Omental fat pad (tissue), 4 donors: Measurements from ENCODE around the gene LDLRAP1. TPM values are rescaled to one million over a fixed set of nuclear protein-coding genes. Genes with fewer than 3 reads are reported as not detected.
"Not testable (repeated sequence)": the region's sequence is repeated elsewhere in the genome, so short reads cannot be mapped to it uniquely, and the experiment has no call there.

Experiments used
- ATAC-seq: fragments of 150-250 bp; one replicate; pipeline ENCODE4 v1.9.1; 2016; ENCODE audit warnings: mild to moderate bottlenecking, moderate library complexity; ENCODE audit not compliant: low FRiP score
- DNase-seq: peaks from one replicate; pipeline ENCODE4 v3.0.0-alpha.2; 2019; ENCODE audit warnings: low spot score
- total RNA-seq, 4 donors: library from RNA; depleted of rRNA; stranded (reverse); fragments of >200 nt; gene quantifications; one replicate each; pipeline ENCODE4 v1.1.0, GENCODE V29; 2016
- TF ChIP-seq, protein P1 (sequence below), 3 donors: fragments of 450-650 bp; IDR thresholded peaks; one replicate each; pipeline ENCODE4 v1.5.1; 2016 to 2017; ENCODE audit warnings: antibody characterized with exemption in 3 of 3, mild to moderate bottlenecking in 3 of 3, moderate library complexity in 2 of 3

LDLRAP1 gene
- total RNA-seq, 4 donors from 2014 or later, result 7.1 to 18.7 (median 15.8) TPM

DNA sequence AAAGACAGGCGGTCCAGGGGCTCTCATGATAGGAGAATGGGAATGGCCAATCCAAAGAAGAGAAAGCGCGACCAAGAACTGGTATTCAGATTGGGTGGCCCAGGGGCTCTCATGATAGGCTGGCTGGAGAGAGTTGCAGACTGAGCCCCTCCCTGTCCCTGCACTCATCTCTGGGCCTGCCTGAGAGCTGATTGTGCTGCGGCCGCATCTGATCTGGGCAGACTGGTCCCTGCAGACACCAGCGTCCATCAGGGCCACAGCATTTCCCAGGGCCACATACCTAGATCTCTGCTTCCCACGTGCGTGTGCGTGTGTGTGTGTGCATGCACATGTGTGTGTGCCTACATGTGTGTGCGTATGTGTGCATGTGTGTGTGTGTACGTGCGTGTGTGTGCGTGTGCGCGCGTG, 42.8 kb downstream of the LDLRAP1 start:
- ATAC-seq, result no peak
- TF ChIP-seq, protein P1, sequence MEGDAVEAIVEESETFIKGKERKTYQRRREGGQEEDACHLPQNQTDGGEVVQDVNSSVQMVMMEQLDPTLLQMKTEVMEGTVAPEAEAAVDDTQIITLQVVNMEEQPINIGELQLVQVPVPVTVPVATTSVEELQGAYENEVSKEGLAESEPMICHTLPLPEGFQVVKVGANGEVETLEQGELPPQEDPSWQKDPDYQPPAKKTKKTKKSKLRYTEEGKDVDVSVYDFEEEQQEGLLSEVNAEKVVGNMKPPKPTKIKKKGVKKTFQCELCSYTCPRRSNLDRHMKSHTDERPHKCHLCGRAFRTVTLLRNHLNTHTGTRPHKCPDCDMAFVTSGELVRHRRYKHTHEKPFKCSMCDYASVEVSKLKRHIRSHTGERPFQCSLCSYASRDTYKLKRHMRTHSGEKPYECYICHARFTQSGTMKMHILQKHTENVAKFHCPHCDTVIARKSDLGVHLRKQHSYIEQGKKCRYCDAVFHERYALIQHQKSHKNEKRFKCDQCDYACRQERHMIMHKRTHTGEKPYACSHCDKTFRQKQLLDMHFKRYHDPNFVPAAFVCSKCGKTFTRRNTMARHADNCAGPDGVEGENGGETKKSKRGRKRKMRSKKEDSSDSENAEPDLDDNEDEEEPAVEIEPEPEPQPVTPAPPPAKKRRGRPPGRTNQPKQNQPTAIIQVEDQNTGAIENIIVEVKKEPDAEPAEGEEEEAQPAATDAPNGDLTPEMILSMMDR (IDR thresholded peaks at IDR 0.05), result no peak
- no peak for DNase-seq

DNA sequence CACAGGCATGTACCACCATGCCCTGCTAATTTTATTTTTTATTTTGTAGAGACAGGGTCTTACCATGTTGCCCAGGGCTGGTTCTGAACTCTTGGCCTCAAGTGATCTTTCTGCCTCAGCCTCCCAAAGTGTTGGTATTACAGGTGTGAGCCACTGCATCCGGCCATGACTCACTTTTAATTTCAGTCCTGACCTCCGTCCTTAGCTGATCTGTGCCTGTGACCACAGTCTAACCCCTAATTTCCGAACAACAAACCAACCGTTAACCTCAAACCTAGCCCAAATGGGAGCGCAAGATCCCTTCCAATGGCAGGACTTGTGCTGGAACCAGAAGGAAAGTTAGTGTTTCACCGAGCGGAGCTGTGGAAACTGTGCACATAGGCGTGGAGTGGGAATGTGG, 43.9 kb downstream of the LDLRAP1 start:
- ATAC-seq, result no peak
- TF ChIP-seq, protein P1 (IDR thresholded peaks at IDR 0.05), result no peak
- no peak for DNase-seq

DNA sequence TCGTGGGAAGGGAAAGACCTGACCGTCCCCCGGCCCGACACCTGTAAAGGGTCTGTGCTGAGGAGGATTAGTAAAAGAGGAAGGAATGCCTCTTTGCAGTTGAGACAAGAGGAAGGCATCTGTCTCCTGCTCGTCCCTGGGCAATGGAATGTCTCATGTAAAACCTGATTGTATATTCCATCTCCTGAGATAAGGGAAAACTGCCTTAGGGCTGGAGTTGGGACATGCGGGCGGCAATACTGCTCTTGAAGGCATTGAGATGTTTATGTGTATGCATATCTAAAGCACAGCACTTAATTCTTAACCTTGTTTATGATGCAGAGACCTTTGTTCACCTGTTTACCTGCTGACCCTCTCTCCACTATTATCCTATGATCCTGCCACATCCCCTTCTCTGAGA, 44.8 kb downstream of the LDLRAP1 start:
- ATAC-seq, DNase-seq: not testable (repeated sequence)

DNA sequence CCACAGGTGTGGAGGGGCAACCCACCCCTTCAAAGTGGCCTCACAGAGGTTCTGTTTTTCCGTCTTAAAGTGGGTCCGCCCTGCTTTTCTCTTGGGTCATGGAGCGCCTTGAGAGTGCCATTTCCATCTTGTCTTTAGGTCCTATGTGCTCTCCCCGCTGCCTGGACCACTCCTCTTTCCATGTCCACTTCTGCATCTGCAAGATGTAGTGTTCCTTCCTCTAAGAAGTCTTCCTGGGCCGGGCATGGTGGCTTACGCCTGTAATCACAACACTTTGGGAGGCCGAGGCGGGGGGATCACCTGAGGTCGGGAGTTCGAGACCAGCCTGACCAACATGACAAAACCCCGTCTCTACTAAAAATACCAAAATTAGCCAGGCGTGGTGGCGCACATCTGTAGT, 45.4 kb downstream of the LDLRAP1 start:
- not testable (repeated sequence) for DNase-seq, ATAC-seq

DNA sequence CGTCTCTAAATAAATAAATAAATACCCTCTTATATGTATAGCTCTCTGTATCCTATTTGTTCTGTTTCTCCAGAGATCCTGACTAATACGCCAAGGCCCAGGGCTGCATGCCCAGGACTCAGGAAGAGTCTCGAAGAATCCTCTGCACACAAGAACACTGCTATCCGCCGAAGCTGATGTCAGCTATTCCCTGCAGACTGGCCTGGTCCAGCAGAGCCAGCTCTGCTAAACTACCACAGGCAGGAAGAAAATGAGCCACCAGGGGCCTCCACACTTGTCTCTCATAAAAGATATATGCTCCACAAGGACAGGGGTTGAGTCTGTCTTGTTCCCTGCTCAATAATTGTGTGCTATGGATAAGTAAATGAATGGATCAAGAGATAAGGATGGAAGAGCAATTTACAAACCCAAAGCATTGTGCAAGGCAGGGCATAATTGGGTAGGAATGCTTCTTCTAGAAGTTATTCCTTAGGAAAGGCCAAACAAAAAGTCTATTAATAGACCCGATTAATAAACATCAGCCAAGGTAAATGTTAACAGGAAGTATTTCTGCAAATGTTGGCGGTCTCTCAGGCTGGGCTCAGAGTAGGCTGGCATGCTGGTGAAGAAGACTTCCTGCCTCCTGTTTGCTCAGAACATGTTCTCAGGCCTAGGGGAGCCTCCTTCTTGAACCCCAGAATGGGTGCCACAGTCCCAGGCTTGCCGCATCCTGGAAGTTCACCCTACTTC, 46.9 kb downstream of the LDLRAP1 start:
- TF ChIP-seq, protein P1 (IDR thresholded peaks at IDR 0.05), result no peak
- DNase-seq (no peak), ATAC-seq (no peak)

DNA sequence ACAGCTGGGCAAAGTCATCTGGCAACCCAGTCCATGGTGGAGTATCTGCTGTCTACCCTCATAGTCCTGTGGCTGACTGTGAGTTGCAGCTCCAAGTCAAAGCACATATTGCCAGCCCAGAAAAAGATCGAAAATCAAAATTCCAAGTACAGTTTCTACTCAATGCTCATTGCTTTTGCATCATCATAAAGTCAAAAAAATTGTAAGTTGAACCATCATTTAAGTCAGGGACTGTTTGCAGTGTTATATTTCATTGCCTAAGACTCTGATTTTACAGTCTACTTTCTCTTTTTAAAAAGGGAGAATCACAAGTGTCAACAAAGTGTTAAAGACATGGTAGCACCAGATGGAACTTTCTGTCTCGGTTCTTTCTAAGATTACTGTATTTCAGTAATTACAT, 50.5 kb downstream of the LDLRAP1 start:
- TF ChIP-seq, protein P1 (IDR thresholded peaks at IDR 0.05), result no peak
- ATAC-seq, result no peak
- no peak for DNase-seq

DNA sequence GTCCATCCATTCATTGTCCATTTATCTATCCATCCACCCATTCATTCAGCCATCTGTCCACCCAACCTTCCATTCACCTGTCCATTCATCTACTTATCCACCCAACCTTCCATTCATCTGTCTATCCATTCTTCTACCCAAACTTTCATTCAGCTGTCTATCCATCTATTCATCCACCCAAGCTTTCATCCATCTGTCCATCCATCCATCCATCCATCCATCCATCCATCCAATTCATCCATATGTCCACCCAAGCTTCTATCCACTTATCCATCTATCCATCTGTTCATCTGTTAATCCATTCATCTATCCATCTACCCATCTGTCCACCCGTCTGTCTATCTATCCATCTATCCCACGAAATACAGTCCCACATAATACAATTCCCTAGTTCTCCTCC, 51.6 kb downstream of the LDLRAP1 start:
- TF ChIP-seq, protein P1 (IDR thresholded peaks at IDR 0.05), result no peak
- ATAC-seq, result no peak
- DNase-seq, result no peak

DNA sequence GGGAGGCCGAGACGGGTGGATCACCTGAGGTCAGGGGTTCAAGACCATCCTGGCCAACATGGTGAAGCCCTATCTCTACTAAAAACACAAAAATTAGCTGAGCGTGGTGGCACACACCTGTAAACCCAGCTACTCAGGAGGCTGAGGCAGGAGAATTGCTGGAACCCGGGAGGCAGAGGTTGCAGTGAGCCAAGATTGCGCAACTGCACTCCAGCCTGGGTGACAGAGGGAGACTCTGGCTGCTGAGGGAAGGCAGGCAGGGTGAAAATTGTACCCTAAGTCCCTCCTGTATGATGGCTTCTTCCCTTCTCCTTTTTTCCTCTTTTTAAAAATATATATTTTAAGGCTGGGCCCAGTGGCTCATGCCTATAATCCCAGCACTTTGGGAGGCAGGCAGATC, 53.2 kb downstream of the LDLRAP1 start:
- not testable (repeated sequence) for ATAC-seq, DNase-seq

DNA sequence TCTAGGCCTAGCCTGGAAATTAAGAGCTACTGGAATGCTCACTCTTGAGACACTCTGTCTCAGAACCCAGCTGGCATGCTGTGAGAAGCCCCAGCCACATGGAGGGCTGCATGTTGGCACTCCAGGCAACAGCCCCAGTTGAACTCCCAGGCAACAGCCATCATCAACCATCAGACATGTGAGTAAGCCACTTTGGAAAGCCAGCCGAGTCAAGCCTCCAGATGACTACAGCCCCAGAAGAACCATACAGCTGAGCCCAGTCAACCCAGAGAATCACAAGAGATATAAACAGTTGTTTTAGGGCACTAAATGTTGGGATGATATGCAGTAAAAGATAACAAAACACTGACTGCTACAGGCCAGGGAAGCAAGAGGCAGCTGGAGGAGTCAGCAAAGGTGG, 55.5 kb downstream of the LDLRAP1 start:
- ATAC-seq (no peak), DNase-seq (no peak)
- TF ChIP-seq, protein P1 (IDR thresholded peaks at IDR 0.05), result no peak
